Uterus (tissue), 2 donors: ENCODE measurements around the gene NRROS.

Experiments
- POLR2A ChIP-seq, 2 donors: fragments of 450-650 bp; IDR thresholded peaks; one replicate each; pipeline ENCODE4 v1.6.1; 2016; ENCODE audit warnings: antibody characterized with exemption in 2 of 2, mild to moderate bottlenecking in 1 of 2, moderate library complexity in 1 of 2
- TF ChIP-seq, protein P1 (sequence below), 4 experiments: fragments of 200-600 bp in 2 of 4; fragments of 450-650 bp in 2 of 4; sonication (generic) in 2 of 4; IDR thresholded peaks; one replicate each; pipeline ENCODE4 v1.5.1; 2016 to 2019; ENCODE audit warnings: antibody characterized with exemption in 4 of 4, mild to moderate bottlenecking in 2 of 4, moderate library complexity in 1 of 4

DNA sequence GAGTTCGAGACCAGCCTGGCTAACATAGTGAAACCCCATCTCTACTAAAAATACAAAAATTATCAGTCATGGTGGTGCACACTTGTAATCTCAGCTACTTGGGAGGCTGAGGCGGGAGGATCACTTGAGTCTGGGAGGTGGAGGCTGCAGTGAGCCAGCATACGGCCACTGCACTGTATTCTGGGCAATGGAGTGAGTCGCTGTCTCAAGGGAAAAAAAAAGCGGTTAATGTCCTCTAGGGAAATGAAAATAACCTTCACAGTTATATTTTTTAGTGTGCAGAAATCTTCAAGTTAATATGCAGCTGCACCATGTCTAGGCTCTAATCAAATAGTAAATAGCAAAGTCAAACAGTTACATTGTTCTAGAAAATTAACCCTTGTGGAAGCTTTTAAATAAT, 57.8 kb downstream of the NRROS start:
- no peak for TF ChIP-seq POLR2A (IDR thresholded peaks at IDR 0.05)
- TF ChIP-seq, protein P1, sequence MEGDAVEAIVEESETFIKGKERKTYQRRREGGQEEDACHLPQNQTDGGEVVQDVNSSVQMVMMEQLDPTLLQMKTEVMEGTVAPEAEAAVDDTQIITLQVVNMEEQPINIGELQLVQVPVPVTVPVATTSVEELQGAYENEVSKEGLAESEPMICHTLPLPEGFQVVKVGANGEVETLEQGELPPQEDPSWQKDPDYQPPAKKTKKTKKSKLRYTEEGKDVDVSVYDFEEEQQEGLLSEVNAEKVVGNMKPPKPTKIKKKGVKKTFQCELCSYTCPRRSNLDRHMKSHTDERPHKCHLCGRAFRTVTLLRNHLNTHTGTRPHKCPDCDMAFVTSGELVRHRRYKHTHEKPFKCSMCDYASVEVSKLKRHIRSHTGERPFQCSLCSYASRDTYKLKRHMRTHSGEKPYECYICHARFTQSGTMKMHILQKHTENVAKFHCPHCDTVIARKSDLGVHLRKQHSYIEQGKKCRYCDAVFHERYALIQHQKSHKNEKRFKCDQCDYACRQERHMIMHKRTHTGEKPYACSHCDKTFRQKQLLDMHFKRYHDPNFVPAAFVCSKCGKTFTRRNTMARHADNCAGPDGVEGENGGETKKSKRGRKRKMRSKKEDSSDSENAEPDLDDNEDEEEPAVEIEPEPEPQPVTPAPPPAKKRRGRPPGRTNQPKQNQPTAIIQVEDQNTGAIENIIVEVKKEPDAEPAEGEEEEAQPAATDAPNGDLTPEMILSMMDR (IDR thresholded peaks at IDR 0.05), result no peak
